PC-3 (cell line): ENCODE measurements around the gene CIDEB. TPM values are rescaled to one million over a fixed set of nuclear protein-coding genes. Genes with fewer than 3 reads are reported as not detected.

Experiments used
- ATAC-seq: fragments of 200-7000 bp; cut with Tn5 transposase; 2 replicates; pipeline ENCODE4 v1.9.1; 2020; ENCODE audit warnings: mild to moderate bottlenecking, moderate library complexity
- Bru-seq: library from RNA; stranded (reverse); fragments of 400-500 nt; gene quantifications from one replicate; lab custom pipeline; 2021; lab: Mats Ljungman, UMichigan
- BruChase-seq, 2 experiments: library from RNA; stranded (reverse); fragments of 400-500 nt; gene quantifications; one replicate each; lab custom pipeline; 2021; lab: Mats Ljungman, UMichigan
- BruUV-seq: library from RNA; stranded (reverse); fragments of 400-500 nt; replicated peaks from 2 replicates; lab custom pipeline; 2021; lab: Mats Ljungman, UMichigan
- CTCF ChIA-PET: fragments of 300-600 bp; sonication (Branson Sonifier 250); formaldehyde crosslinking; loops from one replicate; lab custom pipeline; 2022; ENCODE audit warnings: antibody characterized with exemption; lab: Charles Lee
- POLR2A ChIA-PET: fragments of 300-600 bp; sonication (Branson Sonifier 250); formaldehyde crosslinking; loops from one replicate; lab custom pipeline; 2022; ENCODE audit warnings: antibody characterized with exemption; ENCODE audit not compliant: unreplicated experiment; lab: Charles Lee
- DNase-seq: peaks from one replicate; pipeline ENCODE4 v3.0.0-alpha.2; 2015
- H2AFZ ChIP-seq: fragments of 300-600 bp; sonication (generic); 2 replicates; pipeline ENCODE4 v1.6.0; 2016; ENCODE audit warnings: antibody characterized with exemption, low read length
- H3F3A ChIP-seq: fragments of 300-600 bp; sonication (generic); one replicate; pipeline ENCODE4 v1.6.0; 2017; ENCODE audit warnings: antibody characterized with exemption, low read length, control low read depth, mild to moderate bottlenecking; ENCODE audit not compliant: unreplicated experiment
- H3K27ac ChIP-seq: fragments of 300-600 bp; sonication (generic); 2 replicates; pipeline ENCODE4 v1.5.1; 2016; ENCODE audit warnings: mild to moderate bottlenecking, low read length
- H3K27me3 ChIP-seq: fragments of 300-600 bp; sonication (generic); 2 replicates; pipeline ENCODE4 v1.6.1; 2016; ENCODE audit warnings: low read length, mixed read lengths
- H3K36me3 ChIP-seq: fragments of 300-600 bp; sonication (generic); 2 replicates; pipeline ENCODE4 v1.6.1; 2016; ENCODE audit warnings: low read depth, mixed run types, low read length, mixed read lengths
- H3K4me1 ChIP-seq: fragments of 300-600 bp; sonication (generic); 2 replicates; pipeline ENCODE4 v1.5.1; 2016; ENCODE audit warnings: low read length; ENCODE audit not compliant: insufficient read depth
- H3K4me2 ChIP-seq: fragments of 300-600 bp; sonication (generic); 2 replicates; pipeline ENCODE4 v1.6.0; 2016; ENCODE audit warnings: low read length
- H3K4me3 ChIP-seq: fragments of 300-600 bp; sonication (generic); 2 replicates; pipeline ENCODE4 v1.5.1; 2016; ENCODE audit warnings: mild to moderate bottlenecking, low read length, mixed read lengths
- H3K79me2 ChIP-seq: fragments of 300-600 bp; sonication (generic); 2 replicates; pipeline ENCODE4 v1.6.1; 2017; ENCODE audit warnings: low read length, mixed read lengths
- H3K9ac ChIP-seq: fragments of 300-600 bp; sonication (generic); 2 replicates; pipeline ENCODE4 v1.6.0; 2016; ENCODE audit warnings: mild to moderate bottlenecking, low read length
- H3K9me2 ChIP-seq: fragments of 300-600 bp; sonication (generic); replicated peaks from 2 replicates; pipeline ENCODE4 v1.6.1; 2016; ENCODE audit warnings: mixed run types, low read length, mixed read lengths
- H3K9me3 ChIP-seq: fragments of 300-600 bp; sonication (generic); 2 replicates; pipeline ENCODE4 v1.6.1; 2016; ENCODE audit warnings: low read length, mixed read lengths
- H4K20me1 ChIP-seq: fragments of 300-600 bp; sonication (generic); 2 replicates; pipeline ENCODE4 v1.6.1; 2016; ENCODE audit warnings: low read length, mixed read lengths
- EZH2 ChIP-seq: fragments of 300-600 bp; sonication (generic); IDR thresholded peaks from one replicate; pipeline ENCODE4 v1.6.1; 2017; ENCODE audit warnings: antibody characterized with exemption, mild to moderate bottlenecking, low read length; ENCODE audit not compliant: unreplicated experiment
- EZH2phosphoT487 ChIP-seq: fragments of 300-600 bp; sonication (generic); IDR thresholded peaks from 2 replicates; pipeline ENCODE4 v1.6.1; 2018; ENCODE audit warnings: mild to moderate bottlenecking, antibody characterized with exemption, low read length, borderline replicate concordance
- intact Hi-C: fragments of 100-400 bp; cut with micrococcal nuclease; formaldehyde crosslinking; loops from 2 replicates; pipeline ENCODE4 v1.9.0; 2023
- long read RNA-seq: library from polyadenylated mRNA; unstranded; transcript quantifications from one replicate; pipeline ENCODE4 v2.0.0, GENCODE V29; 2021; ENCODE audit not compliant: unreplicated experiment
- total RNA-seq: library from RNA; depleted of rRNA; stranded (reverse); fragments of >200 nt; gene quantifications from 2 replicates; pipeline ENCODE4 v1.2.3, GENCODE V29; 2014; rRNA removed
- TF ChIP-seq, protein P1 (sequence below): fragments of 300-600 bp; sonication (generic); conservative IDR thresholded peaks from 2 replicates; pipeline ENCODE4 v1.5.1; 2017; ENCODE audit warnings: antibody characterized with exemption, low read depth, mild to moderate bottlenecking, low read length

The CIDEB gene, protein sequence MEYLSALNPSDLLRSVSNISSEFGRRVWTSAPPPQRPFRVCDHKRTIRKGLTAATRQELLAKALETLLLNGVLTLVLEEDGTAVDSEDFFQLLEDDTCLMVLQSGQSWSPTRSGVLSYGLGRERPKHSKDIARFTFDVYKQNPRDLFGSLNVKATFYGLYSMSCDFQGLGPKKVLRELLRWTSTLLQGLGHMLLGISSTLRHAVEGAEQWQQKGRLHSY
- not detected in 2 replicates for total RNA-seq
- not detected for Bru-seq, nascent RNA
- not detected for BruChase-seq, experiment 1, labeled RNA remaining after a 6-hour chase
- BruChase-seq, experiment 2, labeled RNA remaining after a 2-hour chase: not detected
- long read RNA-seq, partial matches to known transcripts: 0 of 1 reads
- long read RNA-seq, other reads (novel, unspliced or antisense): 1 of 1 reads

GRCh38 chr14:24307575-24308341, at the start of gene CIDEB:
CIDEB (minus strand) TSS chr14:24307977; CDS start chr14:24307858, 119 bp downstream.
- H3K36me3 ChIP-seq: peaks cover 44% of the 10 kb centered on the region
- ChIA-PET POLR2A (interaction anchor here (0.6 to 1.0 kb wide), 2 partner anchors 65 to 380 kb away, joined by 3 to 4 read pairs; partner anchors contain the start of gene TINF2), CTCF (interaction anchor here (0.5 to 1.2 kb wide), 8 partner anchors 9 to 1453 kb away, joined by 3 to 6 read pairs (median 4); partner anchors contain the start of genes DCAF11, MDP1, NRL and TINF2)
- no peaks in the 10 kb centered on the region for H3K27me3 ChIP-seq
- H3K9ac ChIP-seq: no peak within 1 kb of the TSS
- no peaks in the 10 kb centered on the region for H3K9me2 ChIP-seq
- no peaks in the 10 kb centered on the region for H3K9me3 ChIP-seq
- intact Hi-C loops: no loop called here
- peak within 1 kb of the TSS; percentile 11; the same call in 1 of the 2 replicates for H3K4me2 ChIP-seq
- no peak within 1 kb of the TSS for H3K27ac ChIP-seq
- peaks cover 9% of the 10 kb centered on the region for H3K4me1 ChIP-seq
- no peak within 1 kb of the TSS for H2AFZ ChIP-seq
- TF ChIP-seq, protein P1, sequence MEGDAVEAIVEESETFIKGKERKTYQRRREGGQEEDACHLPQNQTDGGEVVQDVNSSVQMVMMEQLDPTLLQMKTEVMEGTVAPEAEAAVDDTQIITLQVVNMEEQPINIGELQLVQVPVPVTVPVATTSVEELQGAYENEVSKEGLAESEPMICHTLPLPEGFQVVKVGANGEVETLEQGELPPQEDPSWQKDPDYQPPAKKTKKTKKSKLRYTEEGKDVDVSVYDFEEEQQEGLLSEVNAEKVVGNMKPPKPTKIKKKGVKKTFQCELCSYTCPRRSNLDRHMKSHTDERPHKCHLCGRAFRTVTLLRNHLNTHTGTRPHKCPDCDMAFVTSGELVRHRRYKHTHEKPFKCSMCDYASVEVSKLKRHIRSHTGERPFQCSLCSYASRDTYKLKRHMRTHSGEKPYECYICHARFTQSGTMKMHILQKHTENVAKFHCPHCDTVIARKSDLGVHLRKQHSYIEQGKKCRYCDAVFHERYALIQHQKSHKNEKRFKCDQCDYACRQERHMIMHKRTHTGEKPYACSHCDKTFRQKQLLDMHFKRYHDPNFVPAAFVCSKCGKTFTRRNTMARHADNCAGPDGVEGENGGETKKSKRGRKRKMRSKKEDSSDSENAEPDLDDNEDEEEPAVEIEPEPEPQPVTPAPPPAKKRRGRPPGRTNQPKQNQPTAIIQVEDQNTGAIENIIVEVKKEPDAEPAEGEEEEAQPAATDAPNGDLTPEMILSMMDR: peak; percentile 96
- no peak for TF ChIP-seq EZH2phosphoT487
- H3K4me3 ChIP-seq: no peak within 1 kb of the TSS
- no peaks in the 10 kb centered on the region for H4K20me1 ChIP-seq
- H3K79me2 ChIP-seq: no peaks in the 10 kb centered on the region
- peak; percentile 76 for DNase-seq
- peak; percentile 93 for ATAC-seq
- no peaks in the 10 kb centered on the region for H3F3A ChIP-seq
- BruUV-seq: no TSS peak

DNA sequence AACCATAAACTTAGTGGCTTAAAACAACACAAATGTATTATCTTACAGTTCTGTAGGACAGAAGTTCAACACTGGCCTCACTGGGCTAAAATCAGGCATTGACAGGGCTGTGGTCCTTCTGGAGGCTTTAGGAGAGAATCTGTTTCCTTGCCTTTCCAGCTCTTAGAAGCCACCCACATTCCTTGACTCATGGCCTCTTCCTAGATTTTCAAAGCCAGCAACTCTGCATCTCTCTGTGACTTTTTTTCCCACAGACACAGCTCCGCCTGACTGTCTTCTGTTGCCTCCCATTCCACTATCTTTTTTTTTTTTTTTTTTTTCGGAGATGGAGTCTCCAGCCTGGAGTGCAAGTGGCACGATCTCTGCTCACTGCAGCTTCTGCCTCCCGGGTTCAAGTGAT, 48.4 kb upstream of the CIDEB start:
- DNase-seq: no peak
- Histone ChIP-seq H3F3A (no peaks in the 10 kb centered on the region), H3K27me3 (no peaks in the 10 kb centered on the region), H3K9ac (no peak overlapping the region), H4K20me1 (no peaks in the 10 kb centered on the region), H3K9me3 (no peaks in the 10 kb centered on the region), H2AFZ (no peak overlapping the region), H3K4me2 (no peak overlapping the region), H3K4me3 (no peak overlapping the region), H3K36me3 (no peaks in the 10 kb centered on the region), H3K9me2 (no peaks in the 10 kb centered on the region), H3K4me1 (peaks cover 8% of the 10 kb centered on the region; the same call in 1 of the 2 replicates), H3K79me2 (no peaks in the 10 kb centered on the region), H3K27ac (no peak overlapping the region)
- BruUV-seq: no TSS peak
- POLR2A ChIA-PET: no interaction called here
- CTCF ChIA-PET: no interaction called here
- ATAC-seq: no peak
- intact Hi-C loops: no loop called here
- TF ChIP-seq, protein P1: no peak
- TF ChIP-seq EZH2 (no peak), EZH2phosphoT487 (no peak)
